ENCODE data around the gene TOP1.

TOP1 gene

DNA sequence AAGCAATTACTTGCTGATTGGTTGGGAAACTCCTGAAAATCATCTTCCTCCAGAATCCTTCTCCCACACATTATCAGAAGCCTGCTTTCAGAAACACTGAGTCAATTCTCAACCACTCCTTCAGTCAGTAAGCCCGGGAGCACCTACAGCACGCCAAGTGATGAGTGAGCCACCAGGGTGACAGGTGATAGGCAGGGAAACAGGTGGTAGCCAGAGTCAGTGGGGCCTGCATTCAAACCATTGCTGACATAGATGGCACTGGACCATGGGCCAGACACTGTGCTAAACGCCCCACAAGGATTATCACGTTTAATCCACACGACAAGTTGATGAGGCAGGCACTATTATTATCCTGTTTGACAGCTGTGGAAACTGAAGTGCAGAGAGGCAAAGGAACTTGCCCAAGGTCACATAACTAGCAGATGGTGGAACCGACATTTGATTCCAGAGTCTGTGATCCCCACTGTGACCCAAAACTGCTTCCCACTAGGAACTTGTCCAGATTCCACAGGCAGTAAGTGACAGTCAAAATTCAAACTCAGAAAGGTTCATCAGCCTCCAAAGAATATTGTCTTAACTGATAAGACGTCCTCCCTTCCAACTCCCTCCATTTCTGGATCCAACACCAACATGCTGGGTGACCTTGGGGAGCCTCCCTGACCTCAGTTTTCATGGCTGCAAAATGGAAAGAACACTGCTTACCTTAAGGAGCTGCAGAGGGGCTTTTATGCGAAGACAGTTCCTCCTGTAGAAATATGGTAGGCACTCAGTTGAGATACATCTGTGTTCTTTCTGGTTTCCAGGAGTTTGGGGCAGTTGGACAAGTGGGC lies 23.9 kb upstream of the TOP1 start:
- DNase-seq, result no peak

GRCh38 chr20:41005361-41005729 lies 23.3 kb upstream of the TOP1 start:
- no peak for DNase-seq

GRCh38 chr20:41006126-41006935 lies 22.3 kb upstream of the TOP1 start:
- DNase-seq, result no peak

GRCh38 chr20:41006936-41007474 lies 21.6 kb upstream of the TOP1 start:
- no peak for DNase-seq

GRCh38 chr20:41007481-41007880 lies 21.1 kb upstream of the TOP1 start:
- DNase-seq, result no peak

GRCh38 chr20:41009946-41010345 lies 18.7 kb upstream of the TOP1 start:
- DNase-seq, result no peak

GRCh38 chr20:41011551-41012067 lies 17.0 kb upstream of the TOP1 start:
- no peak for DNase-seq

GRCh38 chr20:41014561-41015088 lies 14.0 kb upstream of the TOP1 start:
- DNase-seq, result no peak

- DNase-seq, result no peak
Observed at GRCh38 chr20:41017448-41018042, 11.1 kb upstream of the TOP1 start.

- no peak for DNase-seq
Observed at GRCh38 chr20:41018153-41018552, 10.5 kb upstream of the TOP1 start.

DNA sequence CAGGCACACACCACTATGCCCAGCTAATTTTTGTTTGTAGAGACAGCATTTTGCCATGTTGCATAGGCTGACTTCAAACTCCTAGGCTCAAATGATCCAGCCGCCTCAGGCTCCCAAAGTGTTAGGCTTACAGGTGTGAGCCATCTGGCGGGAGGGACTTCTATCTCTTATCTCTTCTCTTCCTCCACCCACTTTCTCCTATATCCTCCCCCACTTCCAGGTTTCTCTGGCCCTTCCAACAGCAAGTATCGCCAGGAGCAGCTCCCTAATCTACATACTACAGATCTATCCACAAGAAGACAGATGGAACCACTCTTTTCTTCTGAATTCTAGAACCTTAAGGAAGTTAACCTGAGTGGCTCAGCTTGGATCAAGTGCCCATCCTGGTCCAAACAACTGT lies 5.1 kb upstream of the TOP1 start:
- DNase-seq, result no peak

- no peak for DNase-seq
Observed at GRCh38 chr20:41027366-41027765, 1.3 kb upstream of the TOP1 start.

DNA sequence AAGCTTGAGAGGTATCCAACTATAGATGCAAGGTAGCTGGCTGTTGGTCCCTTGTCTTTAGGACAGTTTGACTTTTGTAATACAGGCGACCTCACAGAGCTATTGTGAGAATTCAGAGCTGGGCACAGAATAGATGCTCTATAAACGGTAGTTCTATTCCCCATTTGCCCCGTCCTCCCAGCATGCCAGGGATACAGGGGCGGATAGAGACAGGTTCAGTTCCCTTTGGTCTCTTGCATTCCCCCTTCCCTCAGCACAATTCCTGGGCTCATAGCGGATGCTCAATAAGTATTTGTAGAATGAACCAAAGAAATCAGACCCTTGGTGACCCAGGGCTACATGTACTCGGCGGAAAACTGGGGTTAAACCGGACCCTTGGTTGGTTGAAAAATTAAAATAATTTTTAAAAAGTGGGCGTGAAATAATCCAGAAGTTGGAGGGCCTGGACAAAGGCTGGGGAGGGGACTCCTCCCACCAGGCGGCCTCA lies 707 bp upstream of the TOP1 start:
- no peak for DNase-seq

DNA sequence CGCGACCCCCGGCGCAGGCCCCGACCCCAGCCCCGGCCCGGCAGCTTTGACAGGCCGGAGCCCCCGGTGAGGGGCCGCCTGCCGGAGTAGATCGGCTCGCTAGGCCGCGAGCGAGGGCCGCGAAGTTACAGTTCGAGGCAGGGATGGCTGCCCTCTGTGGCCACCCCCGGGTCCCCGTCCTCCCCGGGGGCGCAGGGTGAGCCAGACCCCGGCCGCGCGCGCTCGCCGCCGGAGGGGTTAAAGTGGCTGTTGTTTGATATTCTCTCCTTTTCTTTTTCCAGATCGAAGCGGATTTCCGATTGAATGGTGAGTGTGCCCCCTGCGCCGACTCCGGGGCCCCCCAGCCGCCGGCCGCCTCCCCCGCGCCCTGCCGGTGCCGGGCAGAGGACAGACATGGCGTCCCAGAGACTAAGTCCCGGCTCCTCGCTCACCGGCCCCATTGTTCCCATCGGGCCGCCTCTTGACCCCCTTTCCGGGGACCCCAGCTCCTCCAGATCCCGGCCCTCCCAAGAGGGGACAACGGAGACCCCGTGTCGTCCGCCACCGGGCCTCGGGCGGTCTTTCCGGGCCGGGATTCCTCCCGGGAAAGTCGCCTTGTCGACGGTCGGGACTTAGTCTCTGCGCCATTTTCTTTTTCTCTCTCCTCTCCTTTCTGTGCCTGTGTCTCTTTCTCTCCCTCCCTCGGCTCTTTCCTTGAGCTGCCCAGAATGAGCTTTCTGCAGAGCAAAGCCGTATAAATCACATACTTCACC lies 704 bp downstream of the TOP1 start:
- DNase-seq, result no peak

GRCh38 chr20:41030061-41030460 lies 1.4 kb downstream of the TOP1 start:
- no peak for DNase-seq

DNA sequence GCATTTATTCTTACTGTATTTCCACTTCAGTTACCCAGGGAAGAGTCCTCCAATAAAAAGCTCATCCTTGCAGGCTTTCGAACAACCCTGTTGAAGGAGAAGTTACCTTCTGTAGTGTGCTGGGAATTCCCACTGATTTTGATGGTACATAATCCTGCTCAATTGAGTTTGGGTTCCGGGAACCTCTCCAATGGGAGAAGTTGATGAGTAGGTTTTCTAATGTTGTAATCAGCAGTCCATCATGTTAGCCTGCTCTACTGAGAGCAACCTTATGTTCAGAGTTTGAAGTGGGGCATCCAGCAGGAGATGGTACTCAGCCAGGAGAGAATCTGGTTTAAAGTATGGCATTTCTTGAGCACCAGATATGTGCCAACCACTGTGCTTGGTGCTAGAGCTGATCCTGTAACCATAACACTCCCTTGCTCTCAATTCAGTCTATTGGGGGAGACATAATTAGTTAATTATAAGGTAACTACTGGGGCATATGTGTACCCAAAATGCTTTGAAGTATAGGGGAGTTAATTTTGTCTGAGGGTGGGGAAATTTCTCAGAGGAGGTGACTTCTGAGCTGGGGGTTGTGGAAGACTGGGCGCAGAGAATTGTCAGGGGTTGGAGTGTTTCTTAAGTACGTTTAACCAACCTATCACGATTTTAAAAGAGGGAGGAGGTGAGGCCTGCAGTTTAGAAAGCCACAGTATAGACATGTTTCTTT lies 2.1 kb downstream of the TOP1 start:
- DNase-seq, result no peak

DNA sequence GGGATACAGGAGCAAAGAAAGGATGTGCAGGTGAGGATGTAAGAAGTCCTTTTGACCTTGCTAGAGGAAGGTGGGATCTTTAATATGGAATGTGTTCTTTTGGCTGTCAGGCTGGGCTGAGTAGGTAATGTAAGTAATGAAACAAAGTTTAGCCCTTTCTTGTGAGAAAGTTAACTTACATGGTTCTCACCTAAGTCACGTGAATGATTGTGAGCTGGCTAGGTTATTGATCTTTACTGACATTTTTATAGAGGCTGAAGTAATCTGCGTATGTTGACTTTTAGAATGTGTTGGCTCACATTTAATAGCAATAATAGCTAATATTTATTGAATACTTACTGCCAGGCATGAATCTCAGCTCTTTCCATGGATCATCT lies 2.6 kb downstream of the TOP1 start:
- no peak for DNase-seq

DNA sequence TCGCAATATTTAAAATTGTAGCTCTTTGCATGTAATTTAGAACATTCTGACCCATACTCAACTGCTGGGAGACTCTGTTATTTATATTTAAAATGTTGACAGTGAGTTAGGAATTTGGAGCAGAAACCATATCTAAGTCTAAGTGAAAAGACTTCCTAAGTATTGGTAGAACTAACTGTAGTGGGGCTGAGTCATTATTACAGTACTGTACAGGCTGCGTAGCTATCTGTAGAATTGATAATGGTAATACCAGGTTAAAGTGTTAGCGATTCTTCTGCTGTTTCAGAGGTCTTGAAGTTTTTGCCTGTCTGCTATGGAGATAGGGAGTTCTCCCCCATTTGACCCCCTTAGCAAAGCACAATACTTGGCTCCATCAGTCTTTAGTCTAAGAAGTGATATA lies 3.6 kb downstream of the TOP1 start:
- no peak for DNase-seq

GRCh38 chr20:41034239-41034638 lies 5.6 kb downstream of the TOP1 start:
- DNase-seq, result no peak

DNA sequence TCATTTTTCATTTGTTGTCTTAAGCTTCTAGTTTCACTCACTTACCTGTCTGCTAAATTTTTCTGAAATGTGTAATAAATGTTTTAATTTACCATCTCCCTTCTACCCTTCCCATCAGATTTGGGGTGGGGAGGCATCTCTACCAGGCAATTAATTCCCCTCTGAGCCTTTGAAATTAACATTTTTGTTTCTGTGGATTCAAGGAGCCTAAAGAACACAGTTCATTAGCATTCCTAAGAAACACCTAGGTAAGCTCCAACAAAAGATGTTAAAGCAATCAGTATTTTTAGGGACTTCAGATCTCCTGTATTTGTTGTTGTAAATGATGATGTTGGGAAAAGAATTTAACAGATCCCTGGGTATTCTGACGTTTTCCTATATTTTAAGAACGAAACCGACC lies 6.6 kb downstream of the TOP1 start:
- no peak for DNase-seq

DNA sequence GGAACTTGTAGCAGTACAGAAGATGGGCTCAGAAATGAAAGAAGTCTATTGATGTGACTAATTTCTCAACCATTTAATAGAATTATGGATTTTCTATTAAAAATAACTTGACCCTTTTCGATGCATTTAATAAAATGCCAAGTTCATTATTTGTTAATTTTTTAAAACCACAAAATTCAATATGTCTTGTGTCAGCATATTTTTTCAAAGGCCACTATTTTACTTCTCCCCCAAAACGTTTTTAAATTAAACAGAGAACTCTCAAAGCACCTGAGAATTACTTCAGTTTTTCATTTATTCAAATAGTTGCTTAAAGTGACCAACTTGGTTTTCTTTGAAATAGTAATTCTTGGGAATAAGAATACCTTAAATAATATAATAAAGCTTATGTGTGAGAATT lies 8.6 kb downstream of the TOP1 start:
- no peak for DNase-seq

All from effector CD8-positive, alpha-beta T cell (primary cell).